NCI-H146 treated with DMSO at 0.1 percent for 48 hours (cell line): ENCODE results near the gene GPR17.
A peak's percentile ranks its signal among the peaks of the same experiment; 100 is the strongest.

ENCODE experiments used
- DNase-seq: peaks from one replicate; lab custom pipeline; 2025; ENCODE audit not compliant: unreplicated experiment; lab: John Stamatoyannopoulos, UW

GPR17 gene

DNA sequence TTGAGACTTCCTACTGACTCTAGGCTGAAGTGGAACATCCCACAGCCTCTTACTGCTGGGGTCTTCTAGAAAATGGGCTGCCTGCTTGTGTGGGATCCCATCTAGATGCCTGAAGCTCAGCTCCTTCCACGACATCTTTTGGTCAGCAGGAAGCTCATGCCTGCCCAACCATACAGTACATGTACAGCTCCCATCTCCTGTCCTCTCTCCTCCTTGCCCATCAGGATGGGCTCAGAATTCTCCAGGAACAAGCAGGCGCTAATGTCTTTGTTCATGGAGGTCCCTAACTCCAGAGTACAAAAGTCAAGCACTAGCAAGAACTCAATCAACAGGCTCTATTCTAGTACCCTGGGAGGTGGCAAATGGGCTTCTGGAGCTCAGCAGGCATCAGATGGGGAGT is 31.7 kb upstream of the GPR17 start:
- no peak for DNase-seq

DNA sequence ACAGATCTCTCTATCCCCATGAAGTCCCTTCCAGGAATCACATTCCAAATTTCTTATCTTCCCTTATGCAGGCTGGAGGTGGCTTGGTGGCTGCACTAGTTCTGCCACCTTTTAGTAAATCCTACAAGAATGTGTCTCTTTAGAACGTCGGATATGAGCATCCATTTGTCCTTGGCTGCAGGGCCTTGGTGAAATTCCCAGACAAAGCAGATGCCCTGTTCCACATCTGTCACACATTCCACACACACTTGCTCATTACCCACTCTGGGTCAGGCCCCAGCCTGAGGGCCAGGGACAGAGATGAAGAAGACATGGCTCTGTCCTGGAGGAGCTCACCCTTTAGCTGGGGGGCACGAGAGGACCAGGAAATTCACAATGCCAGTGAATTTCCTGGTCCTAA is 31.2 kb upstream of the GPR17 start:
- no peak for DNase-seq

DNA sequence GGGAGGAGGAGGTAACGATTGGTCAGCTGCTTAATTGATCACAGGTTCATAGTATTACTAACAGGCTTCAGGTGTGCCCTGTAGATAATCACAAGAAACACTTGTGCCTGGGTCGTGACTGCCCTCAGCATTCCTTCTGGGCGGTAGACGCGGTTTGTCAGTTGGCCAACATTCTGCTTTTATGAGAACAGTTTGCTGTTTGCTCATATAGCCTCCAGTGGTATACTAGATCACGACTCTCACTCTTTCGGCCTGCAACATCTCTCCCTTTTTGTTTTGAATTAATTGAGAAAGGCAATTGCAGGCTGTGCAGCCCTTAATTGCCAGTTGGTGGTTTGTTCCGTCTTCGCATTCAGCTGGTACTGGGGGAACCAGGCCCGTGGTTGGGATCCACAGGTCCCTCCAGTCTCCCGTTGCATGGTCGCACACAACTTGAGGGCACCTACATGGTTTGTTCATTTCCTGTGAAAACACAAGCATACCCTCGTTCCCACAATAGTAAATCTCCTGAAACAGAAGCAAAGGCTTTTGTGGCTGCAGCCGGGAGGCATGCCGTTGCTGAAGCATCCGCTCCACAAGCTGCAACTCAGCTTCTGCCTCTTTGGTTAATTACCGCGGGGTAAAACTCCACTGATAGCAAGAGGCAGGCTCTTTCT is 30.3 kb upstream of the GPR17 start:
- DNase-seq, result no peak

DNA sequence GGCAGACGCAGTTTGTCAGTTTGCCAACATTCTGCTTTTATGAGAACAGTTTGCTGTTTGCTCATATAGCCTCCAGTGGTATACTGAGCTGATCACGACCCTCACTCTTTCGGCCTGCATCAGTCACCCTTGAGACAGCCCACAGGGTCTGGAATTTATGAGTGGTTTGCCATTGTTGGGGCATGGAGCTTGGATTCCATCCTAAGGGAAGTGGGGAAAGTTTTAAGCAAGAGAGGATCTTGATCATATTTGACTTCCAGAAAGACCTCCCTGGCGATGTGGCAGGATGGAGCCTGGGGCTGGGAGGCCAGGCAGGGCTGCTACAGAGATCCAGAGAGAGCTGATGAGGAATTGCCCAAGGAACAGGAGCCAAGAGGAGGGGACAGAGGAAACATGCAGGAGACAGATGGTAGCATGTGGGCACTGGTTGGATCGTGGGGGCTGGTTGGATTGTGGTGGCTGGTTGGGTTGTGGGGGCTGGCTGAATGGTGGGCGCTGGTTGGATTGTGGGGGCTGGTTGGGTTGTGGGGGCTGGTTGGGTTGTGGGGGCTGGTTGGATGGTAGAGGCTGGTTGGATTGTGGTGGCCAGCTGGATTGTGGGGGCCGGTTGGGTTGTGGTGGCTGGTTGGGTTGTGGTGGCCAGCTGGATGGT is 27.3 kb upstream of the GPR17 start:
- no peak for DNase-seq

DNA sequence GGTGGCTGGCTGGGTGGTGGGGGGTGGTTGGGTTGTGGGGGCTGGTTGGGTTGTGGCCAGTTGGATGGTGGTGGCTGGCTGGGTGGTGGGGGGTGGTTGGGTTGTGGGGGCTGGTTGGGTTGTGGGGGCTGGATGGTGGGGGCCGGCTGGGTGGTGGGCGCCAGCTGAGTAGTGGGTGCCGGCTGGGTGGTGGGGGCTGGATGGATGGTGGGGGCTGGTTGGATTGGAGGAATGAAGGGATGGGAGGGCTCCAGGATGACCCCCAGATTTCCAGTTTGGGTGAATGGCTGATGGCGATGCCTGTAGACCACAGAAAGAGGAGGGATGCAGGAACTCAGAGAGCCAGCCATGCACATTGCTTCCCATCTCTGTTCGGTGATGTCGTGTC is 26.8 kb upstream of the GPR17 start:
- no peak for DNase-seq

DNA sequence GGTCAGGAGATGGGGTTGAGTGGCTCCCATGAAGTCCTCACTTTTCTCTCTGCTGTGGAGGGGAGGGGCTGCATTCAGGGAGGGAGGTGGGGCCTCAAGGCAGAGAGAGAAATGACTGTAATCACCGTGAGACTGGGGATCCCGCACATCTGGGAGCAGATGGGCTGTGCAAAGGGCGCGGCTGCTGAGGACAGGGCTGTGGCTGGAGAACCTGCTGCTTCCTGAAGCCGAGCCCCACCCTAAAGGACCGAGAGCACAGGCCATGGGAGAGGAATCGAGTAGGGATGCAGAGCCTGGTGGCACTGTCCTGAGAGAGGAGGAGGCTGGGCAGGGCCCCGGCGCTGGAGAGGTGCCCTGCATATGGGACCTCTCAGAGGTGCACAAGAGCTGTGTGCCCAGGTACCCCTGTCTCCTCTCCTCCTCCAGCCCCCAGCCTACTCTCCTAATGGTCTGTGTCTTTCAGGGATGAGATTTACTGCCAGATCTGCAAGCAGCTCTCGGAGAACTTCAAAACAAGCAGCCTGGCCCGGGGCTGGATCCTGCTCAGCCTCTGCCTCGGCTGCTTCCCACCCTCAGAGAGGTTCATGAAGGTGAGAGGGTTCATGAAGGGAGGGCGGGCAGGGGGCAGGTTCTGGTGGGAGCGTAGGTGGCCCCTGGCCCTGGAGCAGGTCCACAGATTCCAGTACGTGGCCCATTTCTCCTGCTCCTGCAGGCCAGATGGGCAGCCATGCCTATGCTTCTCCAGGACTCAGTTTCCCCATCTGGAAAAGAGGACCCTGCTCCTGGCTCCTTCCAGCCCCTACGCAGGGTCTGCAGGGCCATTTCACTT is 25.9 kb upstream of the GPR17 start:
- DNase-seq, result no peak

DNA sequence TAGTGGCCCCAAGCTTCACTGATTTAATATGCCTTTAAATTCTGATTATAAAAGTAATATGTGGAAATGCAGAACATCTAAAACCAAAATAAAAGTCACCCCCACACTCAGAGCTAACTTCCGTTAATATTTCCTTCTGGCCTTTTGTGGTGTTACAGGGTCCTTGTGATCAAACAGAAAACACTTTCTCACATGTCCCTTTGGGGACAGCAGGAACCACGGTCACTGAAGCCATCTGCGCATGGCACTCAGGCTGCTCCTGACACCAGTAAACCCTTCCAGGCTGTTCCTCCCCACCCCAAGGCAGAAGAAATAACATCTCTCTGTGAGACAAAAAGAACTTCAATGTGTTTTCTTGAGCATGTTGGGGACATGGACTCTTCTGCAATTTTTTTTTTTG is 25.1 kb upstream of the GPR17 start:
- no peak for DNase-seq

DNA sequence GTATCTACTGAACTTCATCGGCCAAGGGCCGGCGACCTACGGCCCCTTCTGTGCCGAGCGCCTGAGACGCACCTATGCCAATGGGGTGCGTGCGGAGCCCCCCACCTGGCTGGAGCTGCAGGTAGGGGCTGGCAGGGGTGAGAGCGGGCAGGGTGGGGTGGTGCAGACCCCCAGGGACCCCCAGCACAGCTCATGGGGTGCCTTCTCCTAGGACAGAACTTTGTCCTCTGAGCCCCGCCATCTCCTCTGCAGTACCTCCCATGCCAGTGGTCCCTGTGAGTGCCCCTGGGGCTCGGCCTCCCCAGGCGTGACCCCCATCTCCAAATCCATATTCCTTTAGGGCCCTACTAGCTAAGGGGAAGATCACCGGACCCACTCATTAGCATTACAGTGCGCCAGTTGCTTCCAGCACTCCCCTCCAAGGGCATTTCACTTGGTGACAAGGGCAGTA is 23.9 kb upstream of the GPR17 start:
- DNase-seq, result no peak

DNA sequence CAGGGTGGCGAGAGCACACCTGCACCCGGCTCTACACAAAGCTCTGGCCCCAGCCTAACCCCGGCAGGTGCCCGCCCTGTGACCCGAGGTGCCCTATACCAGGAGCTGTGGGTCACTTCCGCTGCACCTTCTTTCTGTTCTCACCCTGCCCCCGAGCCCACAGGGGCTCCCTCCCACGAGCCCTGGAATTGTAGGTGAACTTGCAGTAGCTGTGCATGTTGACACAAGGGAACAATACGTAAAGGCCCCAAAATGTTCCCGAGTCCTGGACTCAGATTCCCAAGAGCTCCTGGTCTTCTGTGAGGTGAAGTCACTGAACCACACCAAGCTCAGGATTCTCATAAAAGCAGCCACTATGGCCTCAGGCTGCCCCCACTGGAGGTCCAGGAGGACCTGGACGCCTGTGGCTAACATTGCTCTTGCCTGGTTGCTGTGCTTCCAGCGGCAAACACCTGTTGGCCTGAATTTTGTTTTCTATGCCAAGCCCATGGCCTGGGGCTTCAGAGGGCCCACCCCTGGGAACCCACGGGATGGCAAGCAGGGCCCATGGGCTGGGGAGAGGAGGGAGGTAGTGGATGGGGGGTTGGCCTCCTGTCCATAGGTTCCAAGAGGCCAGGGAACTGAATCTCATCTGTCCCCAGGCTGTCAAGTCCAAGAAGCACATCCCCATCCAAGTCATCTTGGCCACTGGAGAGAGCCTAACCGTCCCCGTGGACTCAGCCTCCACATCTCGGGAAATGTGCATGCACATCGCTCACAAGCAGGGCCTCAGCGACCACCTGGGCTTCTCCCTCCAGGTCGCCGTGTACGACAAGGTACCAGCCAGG is 23.2 kb upstream of the GPR17 start:
- DNase-seq, result no peak

DNA sequence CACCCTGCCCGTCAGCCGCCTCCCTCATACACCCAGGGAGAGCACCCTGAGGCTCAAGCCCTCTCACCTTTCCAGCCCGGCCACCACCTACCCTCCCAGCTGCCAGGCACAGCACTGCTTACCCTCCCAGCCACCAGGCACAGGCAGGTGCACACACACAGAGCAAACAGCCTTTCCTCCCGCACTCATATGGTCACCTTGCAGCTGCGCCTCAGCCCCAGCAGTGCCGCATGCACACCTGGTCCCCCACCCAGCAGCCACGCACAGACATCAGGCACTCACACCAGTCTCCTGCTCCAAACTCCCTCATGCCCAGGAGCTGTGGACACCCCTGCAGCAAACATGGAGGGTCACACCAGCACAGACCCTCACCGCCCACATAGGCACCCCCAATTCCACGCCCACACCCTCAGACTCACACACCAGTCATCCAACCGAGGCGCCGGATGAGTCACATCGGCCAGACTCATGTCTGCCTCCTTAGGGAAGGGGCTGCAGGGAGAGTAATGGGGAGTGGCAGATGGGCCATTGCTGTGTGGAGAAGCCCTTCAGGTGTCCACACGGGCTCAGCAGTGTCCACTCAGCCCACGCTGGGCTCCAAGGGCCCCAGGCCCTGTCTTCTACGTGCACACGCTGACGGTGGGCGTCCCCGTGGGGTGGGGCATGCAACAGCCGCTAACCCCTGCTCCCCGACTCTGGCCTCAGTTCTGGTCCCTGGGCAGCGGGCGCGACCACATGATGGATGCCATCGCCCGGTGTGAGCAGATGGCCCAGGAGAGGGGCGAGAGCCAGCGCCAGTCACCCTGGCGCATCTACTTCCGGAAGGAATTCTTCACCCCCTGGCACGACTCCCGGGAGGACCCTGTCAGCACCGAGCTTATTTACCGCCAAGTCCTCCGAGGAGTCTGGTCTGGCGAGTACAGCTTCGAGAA is 22.3 kb upstream of the GPR17 start:
- DNase-seq, result peak; percentile 71

DNA sequence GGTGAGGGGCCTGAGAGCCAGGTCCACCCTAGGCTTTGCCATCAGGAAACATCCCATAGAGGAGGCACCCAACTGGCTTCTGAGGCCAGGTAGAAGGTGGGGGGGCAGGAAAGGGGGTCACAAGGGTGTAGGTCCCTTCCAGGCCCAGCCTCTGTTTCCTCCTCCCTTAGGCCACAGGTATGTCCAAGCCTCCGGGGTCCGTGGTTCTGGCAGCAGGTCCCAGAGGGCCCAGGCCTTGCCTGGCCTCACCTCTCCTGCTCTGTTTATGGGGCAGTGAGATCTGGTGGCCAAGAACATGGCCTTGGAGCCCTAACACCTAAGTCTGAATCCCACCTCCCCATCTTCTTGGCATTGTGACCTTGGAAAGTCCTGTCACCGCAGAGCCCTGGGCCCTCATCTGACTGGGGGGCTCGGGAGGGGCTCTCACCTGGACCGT is 21.6 kb upstream of the GPR17 start:
- DNase-seq, result no peak

DNA sequence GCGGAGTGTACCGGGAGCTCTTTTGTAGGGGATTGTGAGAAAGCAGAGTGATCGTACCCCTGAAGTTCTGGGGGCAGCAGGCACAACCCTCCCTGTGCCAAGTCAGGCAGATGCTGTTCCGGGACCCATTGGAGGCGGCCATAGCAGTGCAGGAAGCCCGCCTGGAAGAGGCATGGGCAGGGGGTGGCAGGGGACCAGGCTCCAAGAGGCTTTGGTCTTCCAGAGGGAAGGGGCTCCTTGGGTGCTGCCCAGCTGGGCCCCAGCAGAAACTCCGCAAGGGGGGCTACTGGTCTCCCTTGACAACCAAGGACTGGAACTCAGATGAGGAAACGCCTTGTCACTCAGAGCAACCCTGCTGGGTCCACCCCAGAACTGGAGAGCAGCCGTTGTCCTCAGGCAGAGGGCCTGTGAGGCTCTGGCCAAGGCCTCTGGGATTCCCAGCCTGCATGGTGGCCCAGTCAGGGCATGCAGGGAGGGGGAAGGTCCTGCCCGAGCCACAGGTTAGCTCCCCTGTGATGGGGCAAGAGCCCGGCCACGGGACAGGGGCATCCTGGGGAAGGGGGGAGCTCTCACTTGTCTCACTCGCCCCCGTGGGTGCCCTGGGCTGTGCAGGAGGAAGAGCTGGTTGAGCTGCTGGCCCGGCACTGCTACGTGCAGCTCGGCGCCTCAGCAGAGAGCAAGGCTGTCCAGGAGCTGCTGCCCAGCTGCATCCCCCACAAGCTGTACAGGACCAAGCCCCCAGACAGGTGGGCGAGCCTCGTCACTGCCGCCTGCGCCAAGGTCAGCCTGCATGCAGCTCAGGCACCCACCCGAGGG is 21.0 kb upstream of the GPR17 start:
- no peak for DNase-seq

DNA sequence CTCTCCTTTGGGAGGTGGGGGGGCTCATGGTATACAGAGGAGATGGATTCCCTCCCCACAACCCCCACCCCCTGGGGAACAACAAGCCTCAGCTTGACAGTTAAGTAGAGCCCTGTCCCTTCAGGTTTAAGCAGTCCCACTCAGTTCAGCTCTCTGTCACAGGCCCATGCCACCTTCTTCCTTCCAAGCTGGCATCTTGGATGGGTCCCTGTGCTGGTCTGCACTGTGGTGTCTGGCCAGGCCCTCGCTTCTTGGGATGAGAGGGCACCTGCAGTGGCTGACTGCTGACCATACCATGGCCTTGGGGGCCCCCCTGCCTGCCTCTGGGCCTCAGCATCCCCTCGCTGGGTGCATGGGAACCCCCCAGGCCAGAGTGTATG is 20.4 kb upstream of the GPR17 start:
- no peak for DNase-seq

DNA sequence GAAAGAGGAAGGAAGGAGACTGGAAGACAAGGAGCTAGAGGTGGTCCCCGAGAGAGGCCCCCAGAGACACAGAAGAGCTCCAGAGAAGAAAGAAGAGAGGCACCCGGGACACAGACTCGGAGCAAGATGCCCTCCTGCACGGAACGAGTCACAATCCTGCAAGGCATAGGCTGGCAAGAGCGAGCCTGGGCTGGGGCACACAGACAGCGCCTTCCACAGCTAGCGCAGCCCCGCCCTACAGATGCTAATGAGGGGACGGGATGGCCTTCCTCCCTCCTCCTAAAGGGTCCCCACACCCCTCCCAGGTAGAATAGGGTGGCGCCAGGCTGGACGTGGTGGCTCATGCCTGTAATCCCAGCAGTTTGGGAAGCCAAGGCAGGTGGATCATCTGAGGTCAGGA is 19.8 kb upstream of the GPR17 start:
- no peak for DNase-seq

DNA sequence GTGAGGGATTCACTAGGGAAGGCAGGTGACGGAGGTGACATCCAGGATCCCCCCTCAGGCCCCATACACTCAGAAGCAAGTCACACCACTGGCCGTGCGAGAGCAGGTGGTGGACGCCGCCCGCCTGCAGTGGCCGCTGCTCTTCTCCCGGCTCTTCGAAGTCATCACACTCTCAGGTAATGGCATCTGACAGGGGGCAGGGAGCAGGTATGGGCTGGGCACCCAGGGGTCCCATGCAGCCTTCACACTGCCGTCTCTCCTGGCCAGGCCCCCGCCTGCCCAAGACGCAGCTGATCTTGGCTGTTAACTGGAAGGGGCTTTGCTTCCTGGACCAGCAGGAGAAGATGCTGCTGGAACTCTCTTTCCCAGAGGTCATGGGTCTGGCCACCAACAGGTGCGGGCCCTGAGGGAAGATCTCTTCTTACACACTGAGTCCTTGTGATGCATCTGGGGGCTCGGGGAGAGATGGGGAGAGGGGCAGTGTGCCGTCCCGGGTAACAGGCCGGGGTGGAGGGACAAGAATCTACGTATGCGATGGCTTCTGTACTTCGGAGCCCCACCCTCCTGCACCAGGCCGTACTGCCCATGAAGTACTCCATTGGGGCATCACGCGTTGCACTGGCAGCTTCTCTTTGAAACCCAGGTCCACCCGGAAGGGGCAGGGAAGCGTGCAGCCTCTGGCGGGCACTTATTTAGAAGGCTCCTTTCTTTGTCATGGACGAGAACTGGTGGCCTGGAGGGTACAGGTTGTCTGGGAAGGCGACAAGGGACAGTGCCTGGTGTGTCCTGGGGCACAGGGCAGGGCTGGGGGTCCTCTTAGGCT is 18.8 kb upstream of the GPR17 start:
- no peak for DNase-seq

DNA sequence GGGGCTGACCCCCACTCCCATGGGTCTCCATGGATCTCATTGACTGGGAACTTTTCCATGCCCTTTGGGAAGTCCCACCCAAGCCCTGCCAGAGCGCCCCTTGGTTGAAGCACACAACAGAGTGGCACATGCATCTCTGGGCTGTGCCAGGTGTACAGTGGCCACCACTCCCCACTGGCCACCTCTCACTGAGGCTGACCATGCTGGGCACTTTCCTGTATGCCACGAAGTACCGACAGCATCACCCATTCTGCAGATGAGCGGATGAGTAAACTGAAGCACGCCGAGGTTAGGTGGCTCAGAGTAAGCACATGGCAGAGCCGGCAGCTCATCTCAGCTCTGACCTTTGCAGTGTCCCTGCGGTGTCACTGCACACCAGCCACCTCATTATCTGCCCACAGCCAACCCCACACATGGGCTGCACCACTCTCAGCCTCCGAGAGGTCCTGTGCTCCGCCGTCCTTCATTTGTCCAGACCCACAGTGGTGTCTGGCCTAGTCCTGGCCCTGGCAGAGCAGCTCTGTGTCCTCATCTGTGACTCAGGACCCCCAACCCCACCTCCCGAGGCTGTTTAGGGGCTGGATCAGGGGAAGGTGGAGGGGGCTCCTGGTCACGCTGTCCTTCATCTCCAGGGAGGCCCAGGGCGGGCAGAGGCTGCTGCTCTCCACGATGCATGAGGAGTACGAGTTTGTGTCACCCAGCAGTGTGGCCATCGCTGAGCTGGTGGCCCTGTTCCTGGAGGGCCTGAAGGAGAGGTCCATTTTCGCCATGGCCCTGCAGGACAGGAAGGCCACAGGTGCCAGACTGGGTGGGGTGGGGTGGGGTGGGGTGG is 18.0 kb upstream of the GPR17 start:
- DNase-seq, result no peak

DNA sequence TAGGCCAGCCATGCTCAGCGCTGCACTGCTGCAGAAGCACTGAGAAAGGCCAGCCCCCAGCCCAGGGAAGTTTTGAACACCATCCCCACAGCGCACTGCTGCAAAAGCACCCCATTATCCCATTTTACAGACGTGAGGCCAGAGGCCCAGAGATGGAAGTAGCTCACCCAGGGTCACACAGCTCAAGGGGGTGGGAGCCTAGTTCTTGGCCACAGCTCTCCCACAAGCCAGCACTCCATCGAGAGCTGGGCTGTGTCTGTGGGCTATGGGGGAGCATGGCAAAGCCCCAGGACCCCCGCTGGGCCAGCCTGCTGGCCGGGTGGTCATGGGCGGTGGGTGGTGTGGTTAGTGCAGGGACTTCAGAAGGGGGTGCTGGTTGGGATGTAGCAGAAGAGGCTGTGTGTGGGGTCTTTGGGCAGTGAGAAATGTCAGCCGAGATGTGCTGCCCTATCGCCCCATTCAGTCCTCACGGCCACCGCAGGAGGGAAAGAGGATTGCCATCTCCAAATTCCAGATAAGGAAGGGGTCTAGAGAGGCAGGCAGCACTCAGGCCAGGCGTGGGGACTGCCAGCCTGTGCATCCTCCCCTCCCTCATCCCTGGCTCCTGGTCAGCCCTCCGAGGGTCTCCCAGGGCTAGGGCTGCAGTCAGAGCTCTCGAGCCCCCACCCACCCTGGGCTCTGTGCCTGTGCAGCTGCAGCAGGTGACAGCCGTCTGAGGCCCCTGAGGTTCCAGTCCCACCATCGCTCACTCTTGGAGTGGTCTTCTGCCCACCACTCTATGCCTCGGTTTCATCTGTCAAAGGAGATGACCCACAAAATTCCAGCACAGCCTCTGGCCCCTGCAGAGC is 17.0 kb upstream of the GPR17 start:
- no peak for DNase-seq
